ENCODE results near the gene DISC1.

- TF ChIP-seq POLR2A (IDR thresholded peaks at IDR 0.05): no peak
- TF ChIP-seq CTCF (IDR thresholded peaks at IDR 0.05): no peak
These were observed 336.0 kb downstream of the DISC1 start for GRCh38 chr1:231962636-231963035.
